Hepatocyte (in vitro differentiated cells): Measurements from ENCODE around the gene FAM110A. TPM values are rescaled to one million over a fixed set of nuclear protein-coding genes. Genes with fewer than 3 reads are reported as not detected.
"Not testable (repeated sequence)": the region's sequence is repeated elsewhere in the genome, so short reads cannot be mapped to it uniquely, and the experiment has no call there.

Experiments
- DNase-seq: peaks from one replicate; pipeline ENCODE4 v3.0.0-alpha.2; 2016; ENCODE audit warnings: low spot score
- H2AFZ ChIP-seq: fragments of 200-600 bp; sonication (generic); 2 replicates; pipeline ENCODE4 v1.6.0; 2016; ENCODE audit warnings: antibody characterized with exemption, mild to moderate bottlenecking
- H3K27ac ChIP-seq: fragments of 200-600 bp; sonication (generic); 2 replicates; pipeline ENCODE4 v1.5.1; 2016; ENCODE audit warnings: mild to moderate bottlenecking
- H3K27me3 ChIP-seq: fragments of 200-600 bp; sonication (generic); 2 replicates; pipeline ENCODE4 v1.6.1; 2016
- H3K36me3 ChIP-seq: fragments of 200-600 bp; sonication (generic); replicated peaks from 2 replicates; pipeline ENCODE4 v1.5.1; 2016; ENCODE audit warnings: low read depth; ENCODE audit not compliant: insufficient read depth
- H3K4me1 ChIP-seq: fragments of 200-600 bp; sonication (generic); 2 replicates; pipeline ENCODE4 v1.5.1; 2016; ENCODE audit warnings: mild to moderate bottlenecking, moderate library complexity; ENCODE audit not compliant: insufficient read depth
- H3K4me2 ChIP-seq: fragments of 200-600 bp; sonication (generic); 2 replicates; pipeline ENCODE4 v1.6.0; 2016
- H3K4me3 ChIP-seq: fragments of 200-600 bp; sonication (generic); 2 replicates; pipeline ENCODE4 v1.5.1; 2016; ENCODE audit warnings: mild to moderate bottlenecking
- H3K79me2 ChIP-seq: fragments of 200-600 bp; sonication (generic); 2 replicates; pipeline ENCODE4 v1.6.0; 2017; ENCODE audit warnings: mild to moderate bottlenecking
- H3K9me2 ChIP-seq: fragments of 200-600 bp; sonication (generic); replicated peaks from 2 replicates; pipeline ENCODE4 v1.6.0; 2017; ENCODE audit warnings: mild to moderate bottlenecking; ENCODE audit not compliant: insufficient read depth
- H3K9me3 ChIP-seq: fragments of 200-600 bp; sonication (generic); 2 replicates; pipeline ENCODE4 v1.5.1; 2016; ENCODE audit warnings: low read depth, mild to moderate bottlenecking
- H4K20me1 ChIP-seq: fragments of 200-600 bp; sonication (generic); 2 replicates; pipeline ENCODE4 v1.6.0; 2016; ENCODE audit warnings: mild to moderate bottlenecking; ENCODE audit not compliant: insufficient read depth, poor library complexity, severe bottlenecking
- CTCF ChIP-seq: fragments of 200-600 bp; sonication (generic); IDR thresholded peaks from 2 replicates; pipeline ENCODE4 v1.5.1; 2016; ENCODE audit warnings: antibody characterized with exemption, mild to moderate bottlenecking; ENCODE audit not compliant: poor library complexity
- EZH2 ChIP-seq: fragments of 200-600 bp; sonication (generic); IDR thresholded peaks from 2 replicates; pipeline ENCODE4 v1.6.1; 2016; ENCODE audit warnings: antibody characterized with exemption, mild to moderate bottlenecking, borderline replicate concordance
- EZH2phosphoT487 ChIP-seq: fragments of 200-600 bp; sonication (generic); IDR thresholded peaks from one replicate; pipeline ENCODE4 v1.6.1; 2018; ENCODE audit warnings: antibody characterized with exemption, mild to moderate bottlenecking, low read depth, moderate library complexity; ENCODE audit not compliant: unreplicated experiment, severe bottlenecking
- WGBS: methylation state at CpG from one replicate; pipeline ENCODE4 v1.1.6; 2016; ENCODE audit warnings: low lambda C conversion rate; ENCODE audit errors: missing lambda C conversion rate; 5-methylcytosine and 5-hydroxymethylcytosine counted together
- polyA plus RNA-seq: library from polyadenylated mRNA; unstranded; fragments of >200 nt; fragmentation: Nextera tagmentation; extraction: Ambion mirVana; gene quantifications from 2 replicates; pipeline ENCODE4 v1.2.1, GENCODE V29; 2016
- total RNA-seq: library from RNA; depleted of rRNA; stranded (reverse); fragments of >200 nt; gene quantifications from 2 replicates; pipeline ENCODE4 v1.2.3, GENCODE V29; 2014

Gene FAM110A
- total and polyA plus RNA-seq, 2 experiments from 2014 or later: 4.6 to 6.1 TPM

- no peaks in the 10 kb centered on the region for H3K79me2 ChIP-seq
- no peaks in the 10 kb centered on the region for H4K20me1 ChIP-seq
- H3K9me3 ChIP-seq: no peaks in the 10 kb centered on the region
- H3K36me3 ChIP-seq: no peaks in the 10 kb centered on the region
- peaks cover 8% of the 10 kb centered on the region for H3K4me1 ChIP-seq
- H3K27me3 ChIP-seq: no peaks in the 10 kb centered on the region
- H3K9me2 ChIP-seq: no peaks in the 10 kb centered on the region
- no peak overlapping the region for H2AFZ ChIP-seq
- H3K4me3 ChIP-seq: no peak overlapping the region
- DNase-seq: no peak
- H3K27ac ChIP-seq: no peak overlapping the region
- TF ChIP-seq EZH2phosphoT487: no peak
- no peak for TF ChIP-seq CTCF
- TF ChIP-seq EZH2: no peak
- H3K4me2 ChIP-seq: no peak overlapping the region
- WGBS: 79% methylated on average over 4 of the region's 4 CpGs
These were observed 8.6 kb upstream of the FAM110A start for GRCh38 chr20:824916-825315.

GRCh38 chr20:825710-826421 is 7.6 kb upstream of the FAM110A start:
- H3K4me1 ChIP-seq: peaks cover 8% of the 10 kb centered on the region
- no peaks in the 10 kb centered on the region for H4K20me1 ChIP-seq
- no peak for TF ChIP-seq EZH2
- no peak for TF ChIP-seq EZH2phosphoT487
- no peak for TF ChIP-seq CTCF
- no peaks in the 10 kb centered on the region for H3K36me3 ChIP-seq
- no peaks in the 10 kb centered on the region for H3K79me2 ChIP-seq
- H2AFZ ChIP-seq: no peak overlapping the region
- no peak overlapping the region for H3K4me3 ChIP-seq
- H3K27ac ChIP-seq: no peak overlapping the region
- 90% methylated on average over 9 of the region's 9 CpGs for WGBS
- H3K9me2 ChIP-seq: no peaks in the 10 kb centered on the region
- DNase-seq: no peak
- no peak overlapping the region for H3K4me2 ChIP-seq
- H3K9me3 ChIP-seq: no peaks in the 10 kb centered on the region
- no peaks in the 10 kb centered on the region for H3K27me3 ChIP-seq

GRCh38 chr20:826695-827323 is 6.7 kb upstream of the FAM110A start:
- no peak for TF ChIP-seq EZH2
- TF ChIP-seq EZH2phosphoT487: no peak
- TF ChIP-seq CTCF: no peak
- Histone ChIP-seq H3K27ac (no peak overlapping the region), H3K4me2 (no peak overlapping the region), H3K27me3 (no peaks in the 10 kb centered on the region), H3K9me2 (no peaks in the 10 kb centered on the region), H3K79me2 (no peaks in the 10 kb centered on the region), H3K4me1 (peaks cover 8% of the 10 kb centered on the region), H3K9me3 (no peaks in the 10 kb centered on the region), H2AFZ (no peak overlapping the region), H3K4me3 (no peak overlapping the region), H3K36me3 (no peaks in the 10 kb centered on the region), H4K20me1 (no peaks in the 10 kb centered on the region)
- whole genome bisulfite sequencing: 88% methylated on average over 7 of the region's 7 CpGs
- no peak for DNase-seq

- H3K36me3 ChIP-seq, H4K20me1 ChIP-seq, H3K27ac ChIP-seq, H3K9me2 ChIP-seq, H3K4me3 ChIP-seq, H3K79me2 ChIP-seq, H3K9me3 ChIP-seq, DNase-seq, H3K4me2 ChIP-seq, H3K4me1 ChIP-seq, H3K27me3 ChIP-seq, H2AFZ ChIP-seq: not testable (repeated sequence)
- WGBS: 94% methylated on average over 8 of the region's 8 CpGs
These were observed 5.5 kb upstream of the FAM110A start for GRCh38 chr20:827981-828380.
